ENCODE data around the gene FSTL5. TPM values are rescaled to one million over a fixed set of nuclear protein-coding genes. Genes with fewer than 3 reads are reported as not detected.

FSTL5 gene
- total RNA-seq, 1 experiment from 2014 or later, result not detected

DNA sequence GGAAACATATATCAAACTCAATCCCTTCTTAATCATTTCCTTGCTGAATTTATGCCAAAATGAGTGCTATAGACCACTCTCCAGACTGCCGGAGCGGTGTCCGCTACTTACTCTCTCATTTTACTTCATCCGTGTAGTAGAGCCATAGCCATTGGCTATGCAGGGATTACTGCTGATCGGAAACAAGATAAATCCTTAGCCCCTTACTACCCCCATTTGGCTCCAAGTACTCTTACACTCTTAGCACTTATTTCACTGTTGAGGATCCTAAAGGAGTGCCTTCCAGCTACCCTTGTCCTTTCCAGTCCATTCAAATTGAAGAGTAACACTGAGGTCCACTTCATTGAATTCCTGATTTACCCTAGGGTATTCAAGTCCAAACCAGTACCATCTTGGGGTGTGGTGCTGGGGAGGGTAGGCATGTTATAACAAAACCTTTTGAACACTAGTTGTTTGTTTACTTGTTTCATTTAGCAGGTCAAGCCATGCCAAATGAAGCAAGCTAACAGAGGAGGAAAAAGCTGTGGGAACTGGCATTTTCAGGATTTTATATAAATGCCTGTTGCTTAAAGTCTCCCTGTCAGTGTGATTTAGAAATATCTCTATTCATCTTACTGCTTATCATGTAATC is 715.1 kb downstream of the FSTL5 start:
- H3K4me1 Mint-ChIP-seq, result peaks cover 15 to 17% of the 10 kb centered on the region in 2 experiments
- Histone ChIP-seq H4K20me1 (ENCODE audit: control insufficient read depth, insufficient read depth, insufficient read length) (no peaks in the 10 kb centered on the region), H4K91ac (ENCODE audit: insufficient read length, low read depth, low read length) (no peak overlapping the region), H3K79me2 (ENCODE audit: insufficient read depth, low read length) (no peaks in the 10 kb centered on the region), H3K79me1 (ENCODE audit: insufficient read depth, low read depth, low read length, poor library complexity, severe bottlenecking) (no peaks in the 10 kb centered on the region), H2BK20ac (ENCODE audit: low read depth, low read length, poor library complexity, severe bottlenecking) (no peak overlapping the region), H2BK12ac (ENCODE audit: insufficient read length, low read depth, low read length) (no peak overlapping the region), H3K23me2 (ENCODE audit: insufficient read length, low read depth, low read length, poor library complexity, severe bottlenecking) (no peaks in the 10 kb centered on the region), H2BK5ac (ENCODE audit: insufficient read length, low read length) (no peak overlapping the region), H3T11ph (ENCODE audit: low read length) (no peak overlapping the region), H4K5ac (ENCODE audit: insufficient read length, low read depth, low read length) (no peak overlapping the region), H2BK15ac (ENCODE audit: low read depth, low read length) (no peak overlapping the region), H3K27ac (ENCODE audit: insufficient read length, low read depth, low read length) (no peak overlapping the region), H4K8ac (replicated peaks; ENCODE audit: insufficient read length, low read depth, low read length) (no peak overlapping the region), H2BK120ac (ENCODE audit: low read depth, low read length, poor library complexity, severe bottlenecking) (no peak overlapping the region), H3K9ac (ENCODE audit: extremely low read depth, insufficient read length, low read length) (no peak overlapping the region), H2AFZ (ENCODE audit: low read length) (peak overlapping the region; percentile 22), H3K4me1 (ENCODE audit: insufficient read depth, low read length) (no peaks in the 10 kb centered on the region; the same call in 1 of the 2 replicates), H3K4me2 (ENCODE audit: insufficient read depth, insufficient read length, low read length) (no peak overlapping the region), H3K23ac (ENCODE audit: insufficient read length, low read depth, low read length) (no peak overlapping the region), H3K18ac (ENCODE audit: insufficient read length, low read depth, low read length) (no peak overlapping the region), H3K9me3 (ENCODE audit: control insufficient read depth, low read depth, low read length) (no peaks in the 10 kb centered on the region), H3K27me3 (ENCODE audit: insufficient read depth, low read length) (no peaks in the 10 kb centered on the region), H2AK5ac (ENCODE audit: insufficient read length, low read length) (no peak overlapping the region), H3K14ac (ENCODE audit: insufficient read depth, low read length) (no peak overlapping the region), H3K4ac (ENCODE audit: low read depth, low read length) (no peak overlapping the region), H3K56ac (ENCODE audit: insufficient read length, low read depth, low read length) (no peak overlapping the region)
- WGBS (ENCODE audit: extremely low coverage, insufficient read length, low lambda C conversion rate), result no CpG with 5 or more reads among the region's 5 CpGs
- peak overlapping the region in 2 of 3 experiments; percentile 45 to 85; a peak in 4 of 7 replicates for H3K27ac Mint-ChIP-seq
- H3K4me3 Mint-ChIP-seq, result no peak overlapping the region; a peak in 1 of 5 replicates
- DNase-seq, result no peak
- no peaks in the 10 kb centered on the region for H3K36me3 Mint-ChIP-seq (ENCODE audit: insufficient read depth in 1 of 3, low read depth in 3 of 3)
- H3K9me3 Mint-ChIP-seq, result no peaks in the 10 kb centered on the region
- TF ChIP-seq, protein P1, sequence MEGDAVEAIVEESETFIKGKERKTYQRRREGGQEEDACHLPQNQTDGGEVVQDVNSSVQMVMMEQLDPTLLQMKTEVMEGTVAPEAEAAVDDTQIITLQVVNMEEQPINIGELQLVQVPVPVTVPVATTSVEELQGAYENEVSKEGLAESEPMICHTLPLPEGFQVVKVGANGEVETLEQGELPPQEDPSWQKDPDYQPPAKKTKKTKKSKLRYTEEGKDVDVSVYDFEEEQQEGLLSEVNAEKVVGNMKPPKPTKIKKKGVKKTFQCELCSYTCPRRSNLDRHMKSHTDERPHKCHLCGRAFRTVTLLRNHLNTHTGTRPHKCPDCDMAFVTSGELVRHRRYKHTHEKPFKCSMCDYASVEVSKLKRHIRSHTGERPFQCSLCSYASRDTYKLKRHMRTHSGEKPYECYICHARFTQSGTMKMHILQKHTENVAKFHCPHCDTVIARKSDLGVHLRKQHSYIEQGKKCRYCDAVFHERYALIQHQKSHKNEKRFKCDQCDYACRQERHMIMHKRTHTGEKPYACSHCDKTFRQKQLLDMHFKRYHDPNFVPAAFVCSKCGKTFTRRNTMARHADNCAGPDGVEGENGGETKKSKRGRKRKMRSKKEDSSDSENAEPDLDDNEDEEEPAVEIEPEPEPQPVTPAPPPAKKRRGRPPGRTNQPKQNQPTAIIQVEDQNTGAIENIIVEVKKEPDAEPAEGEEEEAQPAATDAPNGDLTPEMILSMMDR (conservative IDR thresholded peaks at IDR 0.05), result no peak
- H3K27me3 Mint-ChIP-seq (ENCODE audit: low read depth), result no peaks in the 10 kb centered on the region

All from H9 (cell line).